B cell (primary cell): Measurements from ENCODE around the gene CYB5A. TPM values are rescaled to one million over a fixed set of nuclear protein-coding genes. Genes with fewer than 3 reads are reported as not detected.

Source experiments
- ATAC-seq: fragments of 200-7000 bp; cut with Tn5 transposase; one replicate; pipeline ENCODE4 v1.10.0; 2021; ENCODE audit warnings: low read depth, mild to moderate bottlenecking, moderate number of reproducible peaks, moderate library complexity
- CTCF ChIA-PET: fragments of 350-600 bp; sonication (Branson Sonifier 250); formaldehyde crosslinking; loops from one replicate; lab custom pipeline; 2021; ENCODE audit warnings: antibody characterized with exemption, inconsistent platforms; lab: Charles Lee
- POLR2A ChIA-PET: fragments of 350-600 bp; sonication (Branson Sonifier 250); formaldehyde crosslinking; loops from one replicate; lab custom pipeline; 2021; ENCODE audit warnings: antibody characterized with exemption; lab: Charles Lee
- DNase-seq: peaks from one replicate; pipeline ENCODE4 v3.0.0; 2013
- H2AFZ ChIP-seq: 2 replicates; pipeline ENCODE4 v1.6.1; 2012; ENCODE audit warnings: mild to moderate bottlenecking, low read depth, low read length; ENCODE audit not compliant: insufficient read depth, poor library complexity, severe bottlenecking
- H3K27ac ChIP-seq, 2 donors: 1 replicate in 1 of 2; 2 replicates in 1 of 2; pipeline ENCODE4 v1.5.1; 2012 to 2013; ENCODE audit warnings: low read length in 2 of 2, mild to moderate bottlenecking in 2 of 2, moderate library complexity in 1 of 2
- H3K27me3 ChIP-seq, 4 experiments: fragments of 200-600 bp in 1 of 4; sonication (generic) in 1 of 4; replicated peaks in 1 of 4; 1 replicate in 2 of 4; 2 replicates in 2 of 4; pipeline versions ENCODE4 v1.6.1 to v1.7.0; 2013 to 2016; ENCODE audit warnings: low read length in 3 of 4, mild to moderate bottlenecking in 2 of 4, mixed read lengths in 1 of 4, moderate library complexity in 1 of 4; ENCODE audit not compliant: insufficient read depth in 4 of 4, control insufficient read depth in 3 of 4; ENCODE audit errors: control extremely low read depth in 1 of 4
- H3K36me3 ChIP-seq, 2 experiments: replicated peaks in 1 of 2; 1 replicate in 1 of 2; 2 replicates in 1 of 2; pipeline versions ENCODE4 v1.6.1 to v1.7.1; 2013; ENCODE audit warnings: low read length in 1 of 2; ENCODE audit not compliant: insufficient read depth in 2 of 2, control insufficient read depth in 1 of 2; ENCODE audit errors: control extremely low read depth in 1 of 2, extremely low read depth in 1 of 2
- H3K4me1 ChIP-seq, 2 donors: fragments of 200-600 bp in 1 of 2; sonication (generic) in 1 of 2; 1 replicate in 1 of 2; 2 replicates in 1 of 2; pipeline versions ENCODE4 v1.5.1 to v1.6.1; 2013 to 2017; ENCODE audit warnings: low read length in 2 of 2; ENCODE audit not compliant: control insufficient read depth in 2 of 2, insufficient read depth in 2 of 2
- H3K4me2 ChIP-seq: replicated peaks from 2 replicates; pipeline ENCODE3; 2012; ENCODE audit warnings: mild to moderate bottlenecking, low read depth, low read length; ENCODE audit not compliant: poor library complexity, severe bottlenecking
- H3K4me3 ChIP-seq, 5 experiments: fragments of 200-600 bp in 1 of 5; sonication (generic) in 1 of 5; 1 replicate in 3 of 5; 2 replicates in 2 of 5; pipeline versions ENCODE4 v1.5.1 to v1.7.0; 2011 to 2016; ENCODE audit warnings: low read length in 4 of 5, mild to moderate bottlenecking in 4 of 5, low read depth in 2 of 5, control low read depth in 1 of 5, moderate library complexity in 1 of 5; ENCODE audit not compliant: insufficient read depth in 1 of 5; ENCODE audit errors: control extremely low read depth in 1 of 5, extremely low read depth in 1 of 5
- H3K79me2 ChIP-seq: fragments of 200-600 bp; sonication (generic); one replicate; pipeline ENCODE4 v1.6.0; 2016; ENCODE audit warnings: low read length; ENCODE audit not compliant: control insufficient read depth, insufficient read depth
- H3K9ac ChIP-seq: fragments of 200-600 bp; sonication (generic); 2 replicates; pipeline ENCODE4 v1.6.1; 2017; ENCODE audit warnings: mild to moderate bottlenecking, low read length, moderate library complexity
- H3K9me3 ChIP-seq, 3 donors: one replicate each; pipeline versions ENCODE4 v1.6.1 to v1.7.1; 2013; ENCODE audit warnings: low read length in 2 of 3; ENCODE audit not compliant: control insufficient read depth in 2 of 3, insufficient read depth in 1 of 3; ENCODE audit errors: control extremely low read depth in 1 of 3
- H4K20me1 ChIP-seq: 2 replicates; pipeline ENCODE4 v1.6.0; 2012; ENCODE audit warnings: mild to moderate bottlenecking, low read length; ENCODE audit not compliant: insufficient read depth, control insufficient read depth, poor library complexity, severe bottlenecking
- H3K27ac Mint-ChIP-seq: one replicate; pipeline ENCODE4 v1.8.0; 2021; ENCODE audit warnings: mixed read lengths
- H3K27me3 Mint-ChIP-seq: one replicate; pipeline ENCODE4 v1.8.0; 2021; ENCODE audit warnings: mixed read lengths
- H3K4me1 Mint-ChIP-seq: one replicate; pipeline ENCODE4 v1.8.0; 2021; ENCODE audit warnings: mixed read lengths
- H3K4me3 Mint-ChIP-seq: one replicate; pipeline ENCODE4 v1.8.0; 2021; ENCODE audit warnings: mixed read lengths
- H3K9me3 Mint-ChIP-seq: one replicate; pipeline ENCODE4 v1.8.0; 2022; ENCODE audit warnings: mixed read lengths; ENCODE audit not compliant: insufficient read depth
- EZH2 ChIP-seq: IDR thresholded peaks from 2 replicates; pipeline ENCODE4 v1.6.1; 2012; ENCODE audit warnings: borderline replicate concordance, low read depth, mild to moderate bottlenecking, moderate library complexity, low read length; ENCODE audit not compliant: insufficient read depth, poor library complexity, severe bottlenecking
- WGBS: methylation state at CpG from one replicate; pipeline ENCODE4 v1.1.5; 2013; ENCODE audit warnings: missing lambda C conversion rate; ENCODE audit not compliant: insufficient coverage; 5-methylcytosine and 5-hydroxymethylcytosine counted together
- intact Hi-C: fragments of 100-400 bp; cut with micrococcal nuclease; formaldehyde crosslinking; loops from one replicate; pipeline ENCODE4 v1.10.0; 2022
- polyA plus RNA-seq: library from polyadenylated mRNA; depleted of rRNA; stranded (reverse); fragments of >200 nt; gene quantifications from 2 replicates; pipeline ENCODE4 v1.2.3, GENCODE V29; 2012
- total RNA-seq, 2 donors: library from RNA; stranded (reverse); fragments of 120-200 nt in 1 of 2; gene quantifications; 1 replicate in 1 of 2; 2 replicates in 1 of 2; pipeline versions ENCODE4 v1.2.3 to v1.2.4, GENCODE V29; 2013 to 2022
- TF ChIP-seq, protein P1 (sequence below): fragments of 200-600 bp; IDR thresholded peaks from one replicate; pipeline ENCODE4 v1.8.0; 2022; ENCODE audit warnings: antibody characterized with exemption, mild to moderate bottlenecking

Gene CYB5A
- total and polyA plus RNA-seq, 2 donors (not counting 1 experiment from before 2014, with no cell fraction given), result 46.9 to 217 TPM

DNA sequence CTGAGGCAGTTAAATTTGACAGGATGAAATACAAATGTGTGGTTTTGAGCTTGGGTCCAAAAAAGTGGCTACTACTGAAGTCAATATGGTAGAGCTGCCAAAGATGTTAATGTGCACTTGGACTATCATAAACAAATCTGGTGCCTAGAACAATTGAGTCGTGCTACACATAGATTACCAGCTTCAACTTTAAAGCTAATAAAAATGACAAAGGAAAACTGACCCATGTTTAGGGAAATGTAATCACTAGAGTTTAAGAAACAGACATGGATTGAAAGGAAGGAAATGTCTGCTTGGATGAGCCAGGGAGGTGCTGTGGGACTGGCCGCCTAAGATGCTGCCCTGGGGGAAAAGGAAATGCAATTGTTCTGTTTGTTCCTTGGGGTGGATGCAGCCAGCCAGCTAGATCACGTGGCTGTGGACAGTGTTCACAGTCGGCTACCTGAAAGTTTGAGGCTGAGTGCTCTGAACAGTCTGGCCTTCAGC is 36.6 kb downstream of the CYB5A start:
- no peaks in the 10 kb centered on the region for H3K9me3 ChIP-seq
- H3K79me2 ChIP-seq, result no peaks in the 10 kb centered on the region
- no peaks in the 10 kb centered on the region for H4K20me1 ChIP-seq
- no peak overlapping the region for H3K27ac ChIP-seq
- H3K27me3 ChIP-seq, result no peaks in the 10 kb centered on the region
- intact Hi-C loops, result no loop called here
- Mint-ChIP-seq H3K27me3 (no peaks in the 10 kb centered on the region), H3K4me3 (no peak overlapping the region), H3K9me3 (no peaks in the 10 kb centered on the region), H3K27ac (no peak overlapping the region), H3K4me1 (no peaks in the 10 kb centered on the region)
- ChIA-PET CTCF (no interaction called here), POLR2A (no interaction called here)
- no peak for ATAC-seq
- no peak overlapping the region for H3K9ac ChIP-seq
- 86% methylated on average over 3 of the region's 4 CpGs for WGBS
- no peak overlapping the region for H2AFZ ChIP-seq
- no peak for TF ChIP-seq EZH2
- TF ChIP-seq, protein P1, sequence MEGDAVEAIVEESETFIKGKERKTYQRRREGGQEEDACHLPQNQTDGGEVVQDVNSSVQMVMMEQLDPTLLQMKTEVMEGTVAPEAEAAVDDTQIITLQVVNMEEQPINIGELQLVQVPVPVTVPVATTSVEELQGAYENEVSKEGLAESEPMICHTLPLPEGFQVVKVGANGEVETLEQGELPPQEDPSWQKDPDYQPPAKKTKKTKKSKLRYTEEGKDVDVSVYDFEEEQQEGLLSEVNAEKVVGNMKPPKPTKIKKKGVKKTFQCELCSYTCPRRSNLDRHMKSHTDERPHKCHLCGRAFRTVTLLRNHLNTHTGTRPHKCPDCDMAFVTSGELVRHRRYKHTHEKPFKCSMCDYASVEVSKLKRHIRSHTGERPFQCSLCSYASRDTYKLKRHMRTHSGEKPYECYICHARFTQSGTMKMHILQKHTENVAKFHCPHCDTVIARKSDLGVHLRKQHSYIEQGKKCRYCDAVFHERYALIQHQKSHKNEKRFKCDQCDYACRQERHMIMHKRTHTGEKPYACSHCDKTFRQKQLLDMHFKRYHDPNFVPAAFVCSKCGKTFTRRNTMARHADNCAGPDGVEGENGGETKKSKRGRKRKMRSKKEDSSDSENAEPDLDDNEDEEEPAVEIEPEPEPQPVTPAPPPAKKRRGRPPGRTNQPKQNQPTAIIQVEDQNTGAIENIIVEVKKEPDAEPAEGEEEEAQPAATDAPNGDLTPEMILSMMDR, result no peak
- H3K4me1 ChIP-seq, result no peaks in the 10 kb centered on the region
- no peak overlapping the region for H3K4me3 ChIP-seq
- no peak overlapping the region for H3K4me2 ChIP-seq
- peaks cover 5 to 8% of the 10 kb centered on the region in 2 experiments for H3K36me3 ChIP-seq
- no peak for DNase-seq

- ChIA-PET POLR2A (no interaction called here), CTCF (interaction anchor here (2.5 kb wide), 1 partner anchor 55 kb away, joined by 6 read pairs; no protein-coding TSS in a partner anchor)
- intact Hi-C loops, result no loop called here
These were observed 39.7 kb downstream of the CYB5A start for GRCh38 chr18:74252039-74252395.

More at GRCh38 chr18:74252039-74252395, 39.7 kb downstream of the CYB5A start:
- H3K9ac ChIP-seq, result no peak overlapping the region
- DNase-seq (no peak), ATAC-seq (no peak)
- H3K4me3 ChIP-seq, result no peak overlapping the region
- WGBS, result no CpG with 5 or more reads among the region's 4 CpGs
- no peak overlapping the region for H3K27ac ChIP-seq
- Mint-ChIP-seq H3K27ac (no peak overlapping the region), H3K27me3 (no peaks in the 10 kb centered on the region), H3K9me3 (no peaks in the 10 kb centered on the region), H3K4me3 (no peak overlapping the region), H3K4me1 (peaks cover 29% of the 10 kb centered on the region)
- H3K27me3 ChIP-seq, result no peaks in the 10 kb centered on the region
- no peaks in the 10 kb centered on the region for H3K79me2 ChIP-seq
- H4K20me1 ChIP-seq, result no peaks in the 10 kb centered on the region
- TF ChIP-seq EZH2, result no peak
- TF ChIP-seq, protein P1, result no peak
- H3K4me1 ChIP-seq, result peaks cover 0 to 30% of the 10 kb centered on the region in 2 donors
- peaks cover 0 to under 1% of the 10 kb centered on the region in 2 experiments for H3K36me3 ChIP-seq
- H2AFZ ChIP-seq, result no peak overlapping the region
- H3K9me3 ChIP-seq, result no peaks in the 10 kb centered on the region
- H3K4me2 ChIP-seq, result no peak overlapping the region
